ENCODE data around the gene KCNG4. TPM values are rescaled to one million over a fixed set of nuclear protein-coding genes. Genes with fewer than 3 reads are reported as not detected.

The KCNG4 gene
- total RNA-seq, 1 donor from 2014 or later, result not detected

DNA sequence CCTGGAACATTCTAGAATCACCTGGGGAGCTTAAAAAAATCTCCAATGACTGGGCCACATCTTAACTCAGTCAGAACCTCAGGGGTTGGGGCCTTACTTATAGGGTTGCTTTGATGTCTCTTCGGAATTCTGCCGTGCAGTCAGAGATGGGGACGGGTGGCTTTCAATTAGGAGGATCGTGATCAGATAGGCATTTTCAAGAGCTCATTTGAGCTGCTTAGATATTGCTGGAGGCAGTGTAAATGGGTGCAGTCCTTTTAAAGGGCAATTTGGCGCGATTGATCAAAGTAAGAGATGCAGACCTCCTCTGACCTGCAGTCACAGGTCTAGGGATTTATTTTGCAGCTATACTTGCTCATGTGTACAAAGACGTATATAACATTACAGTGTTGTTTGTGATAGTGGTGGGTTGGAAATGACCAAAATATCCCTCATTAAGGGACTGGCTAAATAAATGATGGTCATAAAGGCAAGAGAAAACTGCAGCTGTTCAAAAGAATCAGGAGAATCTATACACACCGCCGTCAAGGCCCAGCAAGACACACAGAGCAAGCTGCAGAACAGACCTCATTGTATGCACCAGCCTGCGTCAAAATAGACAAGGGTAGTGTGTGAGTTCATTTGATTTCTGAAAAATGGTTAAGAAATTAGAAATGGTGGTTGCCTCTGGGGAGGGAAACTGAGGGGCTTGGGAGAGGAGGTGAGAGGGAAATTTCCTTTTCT is 6.3 kb upstream of the KCNG4 start:
- no peak for TF ChIP-seq CTCF (IDR thresholded peaks at IDR 0.05; ENCODE audit: insufficient read depth, low read length, poor library complexity, severe bottlenecking)
- DNase-seq (ENCODE audit: low read depth), result no peak
- Histone ChIP-seq H3K27me3 (ENCODE audit: control insufficient read depth, insufficient read depth, low read length) (peaks cover 12% of the 10 kb centered on the region), H3K36me3 (ENCODE audit: control insufficient read depth, insufficient read depth, low read length) (no peaks in the 10 kb centered on the region), H3K4me3 (ENCODE audit: low read depth, low read length) (no peak overlapping the region)

DNA sequence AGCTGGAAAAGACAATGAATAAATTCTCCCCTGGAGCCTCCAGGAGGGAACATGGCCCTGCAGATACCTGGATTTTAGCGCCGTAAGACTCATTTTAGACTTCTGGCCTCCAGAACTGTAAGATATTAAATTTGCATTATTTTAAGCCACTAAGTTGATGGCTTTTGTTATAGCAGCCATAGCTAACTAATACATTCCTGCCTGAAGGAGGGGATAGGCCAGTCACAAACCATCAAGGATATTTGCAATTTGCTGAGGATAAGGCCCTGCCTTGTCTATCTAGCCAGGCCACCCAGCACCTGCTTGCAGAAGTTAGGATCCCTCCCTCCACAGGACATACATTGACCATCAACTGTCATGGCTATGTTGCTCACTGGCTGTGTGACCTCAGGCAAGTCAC is 4.9 kb upstream of the KCNG4 start:
- H3K4me3 ChIP-seq (ENCODE audit: low read depth, low read length), result no peak overlapping the region
- H3K36me3 ChIP-seq (ENCODE audit: control insufficient read depth, insufficient read depth, low read length), result no peaks in the 10 kb centered on the region
- peaks cover 16% of the 10 kb centered on the region for H3K27me3 ChIP-seq (ENCODE audit: control insufficient read depth, insufficient read depth, low read length)
- DNase-seq (ENCODE audit: low read depth), result no peak
- TF ChIP-seq CTCF (IDR thresholded peaks at IDR 0.05; ENCODE audit: insufficient read depth, low read length, poor library complexity, severe bottlenecking), result no peak

DNA sequence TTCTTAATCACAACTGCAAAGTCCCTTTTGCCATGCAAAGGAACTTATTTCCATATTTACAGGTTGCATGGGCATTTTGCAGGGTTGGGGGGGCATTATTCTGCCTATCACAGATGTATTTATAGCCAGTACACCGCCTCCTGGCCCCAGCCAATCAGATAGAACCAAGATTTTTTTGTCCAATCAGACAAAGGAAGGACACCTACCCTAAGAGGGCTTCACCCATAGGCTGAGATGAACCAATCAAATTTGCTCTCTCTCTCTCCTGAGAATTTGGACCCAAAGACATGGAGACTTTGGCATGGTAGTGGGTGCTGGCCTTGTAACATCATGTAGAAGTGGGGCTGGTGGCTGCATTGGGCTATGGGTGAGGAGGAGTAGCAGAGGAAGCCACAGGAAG is 3.9 kb upstream of the KCNG4 start:
- H3K27me3 ChIP-seq (ENCODE audit: control insufficient read depth, insufficient read depth, low read length), result peaks cover 16% of the 10 kb centered on the region
- H3K36me3 ChIP-seq (ENCODE audit: control insufficient read depth, insufficient read depth, low read length), result no peaks in the 10 kb centered on the region
- no peak for TF ChIP-seq CTCF (IDR thresholded peaks at IDR 0.05; ENCODE audit: insufficient read depth, low read length, poor library complexity, severe bottlenecking)
- no peak overlapping the region for H3K4me3 ChIP-seq (ENCODE audit: low read depth, low read length)
- no peak for DNase-seq (ENCODE audit: low read depth)

- no peaks in the 10 kb centered on the region for H3K36me3 ChIP-seq (ENCODE audit: control insufficient read depth, insufficient read depth, low read length)
- peaks cover 16% of the 10 kb centered on the region for H3K27me3 ChIP-seq (ENCODE audit: control insufficient read depth, insufficient read depth, low read length)
- no peak for TF ChIP-seq CTCF (IDR thresholded peaks at IDR 0.05; ENCODE audit: insufficient read depth, low read length, poor library complexity, severe bottlenecking)
- no peak overlapping the region for H3K4me3 ChIP-seq (ENCODE audit: low read depth, low read length)
- DNase-seq (ENCODE audit: low read depth), result no peak
Measured at GRCh38 chr16:84242839-84243238, 3.0 kb upstream of the KCNG4 start.

DNA sequence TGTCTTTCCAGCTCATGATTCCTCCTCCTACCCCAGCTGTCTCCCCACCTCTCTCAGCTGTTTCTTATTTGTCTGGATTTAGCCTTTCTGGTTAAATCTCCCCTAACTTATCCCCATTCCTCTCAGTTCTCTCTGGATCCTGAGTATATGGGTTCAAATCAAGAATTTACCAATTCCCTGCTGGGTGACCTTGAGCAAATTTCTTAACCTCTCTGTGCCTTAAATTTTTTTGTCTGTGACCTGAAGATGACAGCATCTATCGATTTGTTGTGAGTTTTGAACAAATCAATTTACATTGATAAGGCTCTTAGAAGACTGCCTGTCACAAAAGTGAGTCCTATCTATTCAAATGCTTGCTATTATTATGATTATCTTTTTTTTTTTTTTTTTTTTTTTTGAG is 2.0 kb upstream of the KCNG4 start:
- Histone ChIP-seq H3K27me3 (ENCODE audit: control insufficient read depth, insufficient read depth, low read length) (peaks cover 20% of the 10 kb centered on the region), H3K36me3 (ENCODE audit: control insufficient read depth, insufficient read depth, low read length) (no peaks in the 10 kb centered on the region), H3K4me3 (ENCODE audit: low read depth, low read length) (no peak overlapping the region)
- DNase-seq (ENCODE audit: low read depth), result no peak
- TF ChIP-seq CTCF (IDR thresholded peaks at IDR 0.05; ENCODE audit: insufficient read depth, low read length, poor library complexity, severe bottlenecking), result no peak

- TF ChIP-seq CTCF (IDR thresholded peaks at IDR 0.05; ENCODE audit: insufficient read depth, low read length, poor library complexity, severe bottlenecking), result no peak
- Histone ChIP-seq H3K27me3 (ENCODE audit: control insufficient read depth, insufficient read depth, low read length) (peaks cover 22% of the 10 kb centered on the region), H3K4me3 (ENCODE audit: low read depth, low read length) (no peak overlapping the region)
Measured at GRCh38 chr16:84240455-84240854, 643 bp upstream of the KCNG4 start.

More at GRCh38 chr16:84240455-84240854, 643 bp upstream of the KCNG4 start:
- H3K36me3 ChIP-seq (ENCODE audit: control insufficient read depth, insufficient read depth, low read length), result no peaks in the 10 kb centered on the region
- no peak for DNase-seq (ENCODE audit: low read depth)

Data from kidney epithelial cell (primary cell).